CD4-positive, alpha-beta T cell treated with Interleukin-17A for 1 hour (primary cell): ENCODE measurements around the gene FER.
"Not testable (repeated sequence)": the region's sequence is repeated elsewhere in the genome, so short reads cannot be mapped to it uniquely, and the experiment has no call there.

Experiments used
- DNase-seq: peaks from one replicate; pipeline ENCODE4 v3.0.0-alpha.2; 2020

The FER gene

GRCh38 chr5:108898707-108899106 lies 151.0 kb downstream of the FER start:
- DNase-seq: no peak

- not testable (repeated sequence) for DNase-seq
Observed at GRCh38 chr5:108899244-108899643, 151.5 kb downstream of the FER start.

DNA sequence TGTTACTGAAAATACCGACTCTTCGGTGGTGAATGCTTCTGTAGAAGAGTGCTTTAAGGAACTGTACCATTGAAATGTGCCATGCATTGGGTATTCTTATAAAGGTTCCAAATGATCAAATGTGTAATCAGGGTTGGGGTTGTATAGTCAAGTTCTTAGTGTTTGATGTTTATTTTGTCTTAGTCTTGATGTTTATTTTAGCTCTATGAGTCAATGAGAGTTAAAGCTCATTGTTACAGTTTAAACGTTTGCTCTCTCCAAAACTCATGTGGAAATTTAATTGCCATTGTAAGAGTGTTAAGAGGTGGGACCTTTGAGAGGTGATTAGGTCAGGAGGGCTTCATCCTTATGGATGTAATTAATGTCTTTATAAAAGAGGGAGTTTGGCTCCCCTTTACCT lies 153.0 kb downstream of the FER start:
- no peak for DNase-seq

DNA sequence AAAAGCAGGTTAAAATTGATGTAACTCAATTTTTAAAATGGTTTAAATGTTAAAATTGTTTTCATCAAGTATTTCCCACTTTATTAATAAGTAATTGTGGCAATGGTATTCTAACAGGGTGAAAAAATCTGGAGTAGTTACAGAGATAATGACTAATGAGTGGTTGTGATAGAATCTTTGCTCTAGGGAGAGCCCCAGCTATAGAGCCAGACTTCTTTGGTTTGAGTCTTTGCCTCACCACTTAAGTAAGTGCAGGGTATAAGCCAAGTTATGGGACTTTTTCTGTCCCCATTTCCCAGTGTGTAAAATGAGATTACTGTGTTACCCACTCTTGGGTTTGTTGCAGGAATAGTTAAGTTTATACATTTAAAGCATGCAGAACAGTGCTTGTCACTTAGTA lies 158.1 kb downstream of the FER start:
- no peak for DNase-seq

- no peak for DNase-seq
Observed at GRCh38 chr5:108910627-108911026, 162.9 kb downstream of the FER start.

DNA sequence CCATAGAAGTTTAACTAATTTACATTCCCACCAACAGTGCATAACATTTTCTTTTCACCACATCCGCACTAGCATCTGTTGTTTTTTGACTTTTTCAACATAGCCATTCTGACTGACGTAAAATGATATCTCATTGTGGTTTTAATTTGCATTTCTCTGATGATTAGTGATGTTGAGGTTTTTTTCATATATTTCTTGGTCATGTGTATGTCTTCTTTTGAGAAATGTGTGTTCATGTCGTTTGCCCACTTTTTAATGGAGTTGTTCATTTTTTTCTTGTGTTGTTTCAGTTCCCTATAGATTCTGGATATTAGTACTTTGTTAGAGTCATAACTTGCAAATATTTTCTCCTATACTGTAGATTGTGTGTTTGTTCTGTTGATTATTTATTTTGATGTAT lies 163.4 kb downstream of the FER start:
- DNase-seq: no peak

DNA sequence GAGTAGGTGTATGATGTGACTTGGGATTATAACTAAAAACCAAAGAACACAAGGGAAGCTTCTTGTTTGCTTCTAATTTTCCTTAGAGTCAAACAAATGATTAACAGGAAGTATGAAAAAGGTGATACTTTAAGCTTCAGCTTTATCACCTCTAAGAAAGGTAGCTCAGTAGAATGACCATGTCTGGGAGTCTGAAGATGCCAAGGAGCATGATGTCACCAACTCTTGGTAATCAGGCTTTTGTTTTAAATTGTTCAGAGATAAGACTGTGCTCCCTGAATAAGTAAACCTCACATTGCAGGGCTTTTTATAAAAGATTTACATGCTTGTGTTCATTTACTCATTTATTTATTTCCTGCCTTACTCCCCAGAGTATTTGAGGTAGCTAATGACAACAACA lies 169.9 kb downstream of the FER start:
- DNase-seq: no peak

GRCh38 chr5:108919591-108920326 lies 172.1 kb downstream of the FER start:
- DNase-seq: no peak

DNA sequence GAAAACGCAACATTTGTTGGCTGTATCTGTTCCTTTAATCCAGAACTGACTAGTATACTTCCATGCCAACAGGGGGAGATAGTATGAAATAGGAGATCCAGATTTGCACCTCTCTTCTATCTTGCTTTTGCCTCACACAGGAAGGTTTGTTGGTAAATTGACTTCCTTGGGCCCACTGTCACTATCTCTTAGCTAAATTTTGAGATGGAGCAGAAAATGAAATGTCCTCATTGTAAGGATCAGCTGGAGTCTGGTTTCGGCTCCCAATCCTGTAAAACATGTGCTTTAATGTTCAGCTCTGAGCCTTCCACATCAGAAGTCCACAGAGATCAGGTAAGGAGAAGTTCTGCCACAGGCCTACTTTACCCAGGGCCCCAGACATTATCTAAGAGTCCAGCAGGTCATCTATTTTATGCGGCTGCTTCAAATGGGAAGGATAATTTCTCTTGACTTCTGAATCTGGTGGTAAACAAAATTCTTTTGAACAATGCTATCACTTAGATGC lies 176.8 kb downstream of the FER start:
- no peak for DNase-seq

GRCh38 chr5:108925073-108925472 lies 177.4 kb downstream of the FER start:
- no peak for DNase-seq

GRCh38 chr5:108930107-108930506 lies 182.4 kb downstream of the FER start:
- DNase-seq: no peak

DNA sequence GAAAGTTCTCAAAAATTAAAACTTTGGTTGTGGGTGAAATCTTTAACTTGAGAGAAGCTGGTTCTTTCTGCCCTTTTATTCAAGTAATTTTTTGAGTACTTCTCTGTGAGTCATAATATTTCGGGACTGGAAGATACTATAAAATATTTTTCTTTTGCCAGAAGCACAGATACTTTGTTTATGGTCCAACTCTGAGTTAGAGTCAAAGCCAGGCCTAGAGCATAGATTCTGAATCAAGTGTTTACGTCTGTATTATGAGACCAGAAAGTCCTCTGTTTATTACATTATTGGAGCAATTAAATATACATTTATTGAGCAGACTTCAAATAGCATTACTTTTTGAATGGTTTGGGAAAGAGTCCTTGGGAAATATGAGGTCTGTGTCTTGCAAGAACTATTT lies 187.9 kb downstream of the FER start:
- DNase-seq: no peak

GRCh38 chr5:108937221-108937620 lies 189.5 kb downstream of the FER start:
- no peak for DNase-seq

GRCh38 chr5:108940506-108940905 lies 192.8 kb downstream of the FER start:
- DNase-seq: no peak

DNA sequence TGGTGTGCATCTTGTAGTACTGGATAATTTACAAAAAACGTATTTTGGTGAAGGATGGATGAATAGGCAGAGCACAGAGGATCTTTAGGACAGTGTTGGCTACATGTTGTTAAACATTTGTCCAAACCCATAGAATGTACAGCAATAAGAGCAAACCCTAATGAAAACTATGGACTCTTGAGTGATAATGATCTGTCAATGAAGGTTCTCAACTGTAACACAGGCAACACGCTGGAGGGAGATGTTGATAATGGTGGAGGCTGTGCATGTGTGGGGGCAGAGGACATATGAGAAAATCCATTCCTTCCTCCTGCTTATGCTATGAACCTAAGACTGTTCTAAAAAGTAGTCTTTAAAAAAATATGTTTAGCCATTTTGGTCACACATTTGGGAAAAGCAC lies 194.0 kb downstream of the FER start:
- DNase-seq: no peak

DNA sequence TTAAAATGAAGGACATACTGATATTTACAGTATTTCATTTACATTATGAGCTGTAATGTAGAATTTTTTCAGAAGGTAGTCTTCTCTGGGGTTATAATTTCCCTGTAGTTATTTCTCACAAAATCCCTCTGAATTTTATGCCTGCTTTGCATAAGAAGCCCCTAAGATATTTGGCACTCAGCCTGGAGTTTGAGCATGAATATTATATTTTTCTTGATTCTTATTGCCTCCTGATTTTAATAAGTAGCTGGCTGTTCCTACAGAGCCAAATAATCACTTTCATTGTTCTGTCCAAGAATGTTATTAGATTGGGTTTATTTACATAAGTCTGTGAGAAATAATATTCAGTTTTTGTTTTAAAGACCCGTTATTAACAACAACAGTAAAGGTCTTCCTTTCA lies 195.0 kb downstream of the FER start:
- no peak for DNase-seq

- no peak for DNase-seq
Observed at GRCh38 chr5:108945094-108945493, 197.4 kb downstream of the FER start.

DNA sequence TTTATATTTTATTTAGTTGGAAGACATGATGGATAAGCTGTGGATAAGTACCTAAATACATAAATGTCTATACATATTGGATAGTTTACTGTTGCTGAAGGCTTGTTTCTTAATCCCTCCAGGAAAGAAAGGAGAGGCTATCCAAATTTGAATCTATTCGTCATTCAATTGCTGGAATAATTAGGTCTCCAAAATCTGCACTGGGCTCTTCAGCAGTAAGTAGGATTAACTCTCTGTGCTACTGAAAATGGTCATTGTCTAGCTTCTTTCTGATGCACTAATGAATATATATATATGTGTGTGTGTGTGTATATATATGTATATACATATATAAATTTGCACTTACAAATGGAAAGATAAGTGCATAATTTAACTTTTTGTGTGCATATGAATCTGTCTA lies 198.3 kb downstream of the FER start:
- DNase-seq: no peak

DNA sequence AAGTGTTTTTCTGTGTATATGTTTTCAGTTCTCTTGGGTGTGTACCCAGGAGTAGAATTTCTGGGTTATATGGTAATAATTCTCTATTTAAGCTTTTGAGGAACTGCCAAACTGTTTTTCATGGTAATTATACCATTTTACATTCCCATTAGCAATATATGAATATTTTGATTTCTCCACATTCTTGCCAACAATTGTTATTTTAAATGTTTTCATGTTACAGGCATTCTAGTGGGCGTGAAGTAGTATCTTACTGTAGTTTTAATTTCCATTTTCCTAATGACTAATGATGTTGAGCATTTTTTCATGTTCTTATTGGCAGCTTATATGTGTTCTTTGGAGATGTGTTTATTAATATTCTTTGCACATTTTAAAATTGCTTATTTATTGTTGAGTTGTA lies 199.5 kb downstream of the FER start:
- DNase-seq: no peak

DNA sequence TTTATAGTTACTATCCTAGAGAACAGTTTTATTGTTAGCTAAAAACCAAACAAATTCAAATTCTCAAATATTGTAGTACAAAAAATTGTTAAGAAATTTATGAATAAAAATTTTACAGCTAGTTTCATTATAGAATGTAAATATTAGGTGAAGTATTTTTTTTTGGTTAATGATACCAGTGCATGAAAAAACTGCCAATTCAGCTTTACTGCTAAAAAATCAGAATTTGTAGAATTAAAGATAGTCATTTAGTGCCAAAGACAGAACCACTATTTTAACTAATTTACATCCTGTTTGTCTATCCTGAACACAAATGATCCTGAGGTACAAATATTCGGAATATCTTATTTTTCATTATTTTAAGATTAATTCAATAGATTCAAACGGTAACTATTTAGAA lies 202.6 kb downstream of the FER start:
- no peak for DNase-seq

DNA sequence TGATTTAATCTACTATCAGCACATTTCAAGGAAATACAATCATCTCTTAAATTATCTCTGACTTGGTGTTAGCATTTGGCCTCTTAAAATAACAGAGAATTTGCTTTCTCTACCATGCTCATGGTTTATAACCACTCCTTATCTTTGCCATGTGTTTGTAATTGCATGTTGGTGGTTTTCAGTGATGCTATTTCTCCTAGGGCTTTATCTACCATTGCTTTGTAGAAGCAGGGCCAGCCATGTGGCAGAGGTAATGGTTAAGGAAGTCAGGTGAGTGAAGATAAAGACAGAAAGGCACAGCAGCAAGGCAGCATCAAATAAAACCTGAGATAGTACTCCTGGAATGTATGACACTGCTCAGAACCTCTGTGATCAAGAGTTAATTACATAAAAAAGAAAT lies 206.2 kb downstream of the FER start:
- DNase-seq: no peak

DNA sequence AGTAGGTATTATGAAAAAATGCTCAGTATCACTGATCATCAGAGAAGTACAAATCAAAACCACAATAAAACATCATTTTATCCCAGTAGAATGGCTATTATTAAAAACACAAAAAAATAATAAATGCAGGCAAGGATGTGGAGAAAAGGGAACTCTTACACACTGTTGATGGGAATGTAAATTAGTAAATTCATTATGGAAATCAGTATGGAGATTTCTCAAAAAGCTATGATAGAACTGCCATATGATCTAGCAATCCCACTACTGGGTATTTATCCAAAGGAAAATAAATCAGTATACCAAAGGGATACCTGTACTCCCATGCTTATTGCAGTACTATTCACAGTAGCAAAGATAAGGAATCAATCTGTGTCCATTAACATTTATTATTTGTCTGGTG lies 209.6 kb downstream of the FER start:
- DNase-seq: no peak

DNA sequence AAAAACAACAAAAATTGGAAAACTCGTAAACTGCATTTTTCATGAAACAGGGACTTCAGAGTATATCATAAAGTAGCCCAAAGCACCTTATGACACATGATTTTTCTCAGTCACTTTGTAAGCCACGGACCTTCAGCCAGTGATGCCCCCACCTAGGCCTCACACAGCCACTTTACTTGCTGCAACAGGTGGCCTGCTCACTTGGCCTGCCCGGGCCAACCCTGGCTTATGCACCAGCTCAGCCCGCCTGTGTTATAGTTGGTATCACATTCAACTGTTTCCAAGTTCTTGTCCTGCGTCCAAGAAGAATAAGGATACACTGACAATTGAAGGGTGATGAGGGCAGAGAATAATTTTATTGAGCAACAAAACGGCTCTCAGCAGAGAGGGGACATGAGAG lies 219.2 kb downstream of the FER start:
- no peak for DNase-seq

GRCh38 chr5:108974594-108974993 lies 226.9 kb downstream of the FER start:
- DNase-seq: no peak

DNA sequence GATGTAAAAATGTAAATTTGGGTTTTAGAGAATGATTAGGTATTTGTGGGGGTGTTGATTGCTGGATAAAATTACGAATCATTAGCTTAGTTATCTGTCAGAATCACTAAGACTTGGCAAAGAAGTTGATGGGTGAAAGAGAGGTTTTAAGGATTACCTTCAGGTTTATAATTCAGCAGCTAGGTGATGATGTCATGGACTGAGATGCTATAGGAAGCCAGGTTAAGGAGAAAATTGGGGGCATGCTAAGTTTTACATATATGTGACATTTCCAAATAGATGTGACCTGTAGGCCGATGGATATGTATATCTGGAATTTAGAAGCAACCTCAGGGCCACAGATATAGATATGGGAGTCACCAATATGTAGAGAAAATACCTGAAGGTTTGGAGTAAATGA lies 228.0 kb downstream of the FER start:
- no peak for DNase-seq
